Epithelial cell of proximal tubule (primary cell): ENCODE results near the gene FGFR3. TPM values are rescaled to one million over a fixed set of nuclear protein-coding genes. Genes with fewer than 3 reads are reported as not detected.

Source experiments
- DNase-seq: peaks from one replicate; pipeline ENCODE4 v3.0.0-alpha.2; 2011; ENCODE audit warnings: low read depth
- H3K4me3 ChIP-seq: 2 replicates; pipeline ENCODE4 v1.5.1; 2011; ENCODE audit warnings: low read depth, mild to moderate bottlenecking, low read length
- CTCF ChIP-seq: conservative IDR thresholded peaks from 2 replicates; pipeline ENCODE4 v1.5.1; 2012; ENCODE audit warnings: low read depth, mild to moderate bottlenecking, low read length
- total RNA-seq: library from RNA; depleted of rRNA; stranded (reverse); fragments of >200 nt; gene quantifications from 2 replicates; pipeline ENCODE4 v1.2.3, GENCODE V29; 2015

Gene FGFR3
- total RNA-seq, 1 donor from 2014 or later: 8.1 TPM

- no peak for DNase-seq
- no peak overlapping the region for H3K4me3 ChIP-seq
- no peak for TF ChIP-seq CTCF
Observed at GRCh38 chr4:1846580-1846979, 53.5 kb downstream of the FGFR3 start.

GRCh38 chr4:1850276-1850675 lies 57.2 kb downstream of the FGFR3 start:
- no peak for DNase-seq
- TF ChIP-seq CTCF: no peak
- H3K4me3 ChIP-seq: no peak overlapping the region

- DNase-seq: no peak
- no peak overlapping the region for H3K4me3 ChIP-seq
- TF ChIP-seq CTCF: no peak
Observed at GRCh38 chr4:1851160-1851559, 58.1 kb downstream of the FGFR3 start.

GRCh38 chr4:1851575-1852410 lies 58.7 kb downstream of the FGFR3 start:
- no peak for DNase-seq
- H3K4me3 ChIP-seq: no peak overlapping the region
- no peak for TF ChIP-seq CTCF

- DNase-seq: no peak
- TF ChIP-seq CTCF: no peak
- no peak overlapping the region for H3K4me3 ChIP-seq
Observed at GRCh38 chr4:1852904-1853623, 60.0 kb downstream of the FGFR3 start.

GRCh38 chr4:1854752-1855151 lies 61.7 kb downstream of the FGFR3 start:
- no peak for TF ChIP-seq CTCF
- H3K4me3 ChIP-seq: peak overlapping the region; percentile 92
- no peak for DNase-seq
